ENCODE measurements around the gene CTTNBP2.

The CTTNBP2 gene

DNA sequence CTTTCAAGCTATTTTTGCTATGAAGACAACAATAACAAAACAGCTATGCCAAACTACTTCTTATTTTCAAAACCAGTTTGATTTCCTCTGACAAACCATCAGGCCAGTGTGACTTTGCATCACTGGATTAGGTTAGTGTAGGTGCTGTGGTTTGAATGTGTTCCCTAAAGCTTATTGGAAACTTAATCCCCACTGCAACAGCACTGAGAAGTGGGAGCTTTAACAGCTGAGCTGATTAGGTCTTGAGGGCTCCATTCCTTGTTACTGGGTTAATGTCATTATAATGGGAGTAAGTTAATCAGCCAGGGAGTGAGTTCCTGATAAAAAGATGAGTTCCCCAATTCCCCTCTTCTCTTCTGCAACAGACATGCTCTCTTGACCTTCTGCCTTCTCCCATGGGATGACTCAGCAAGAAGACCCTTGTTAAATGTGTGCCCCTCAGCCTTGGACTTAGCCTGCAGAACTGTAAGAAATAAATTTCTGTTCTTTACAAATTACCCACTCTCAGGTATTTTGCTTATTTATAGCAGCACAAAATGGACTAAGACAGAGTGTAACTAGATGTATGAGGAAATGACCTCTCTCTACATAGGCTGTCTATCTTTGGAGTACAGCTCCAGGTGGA, 186.8 kb downstream of the CTTNBP2 start:
- Histone ChIP-seq H3K9me2 (replicated peaks; ENCODE audit: insufficient read depth, low read length) (no peaks in the 10 kb centered on the region), H3K4me2 (ENCODE audit: low read depth, low read length, poor library complexity, severe bottlenecking) (no peak overlapping the region), H3K27me3 (ENCODE audit: low read length) (no peaks in the 10 kb centered on the region), H3K79me2 (ENCODE audit: insufficient read depth, low read length) (no peaks in the 10 kb centered on the region), H3K4me3 (ENCODE audit: insufficient read depth, low read length, poor library complexity, severe bottlenecking) (no peak overlapping the region), H4K20me1 (ENCODE audit: low read depth, low read length) (no peaks in the 10 kb centered on the region), H3K9ac (ENCODE audit: low read length) (no peak overlapping the region), H3K36me3 (ENCODE audit: low read length) (no peaks in the 10 kb centered on the region), H3K27ac (ENCODE audit: low read depth, low read length) (no peak overlapping the region), H3K9me3 (ENCODE audit: insufficient read depth, low read length) (no peaks in the 10 kb centered on the region), H3F3A (ENCODE audit: insufficient read depth) (no peaks in the 10 kb centered on the region), H2AFZ (ENCODE audit: low read depth, low read length, severe bottlenecking) (no peak overlapping the region)
- TF ChIP-seq, protein P1, sequence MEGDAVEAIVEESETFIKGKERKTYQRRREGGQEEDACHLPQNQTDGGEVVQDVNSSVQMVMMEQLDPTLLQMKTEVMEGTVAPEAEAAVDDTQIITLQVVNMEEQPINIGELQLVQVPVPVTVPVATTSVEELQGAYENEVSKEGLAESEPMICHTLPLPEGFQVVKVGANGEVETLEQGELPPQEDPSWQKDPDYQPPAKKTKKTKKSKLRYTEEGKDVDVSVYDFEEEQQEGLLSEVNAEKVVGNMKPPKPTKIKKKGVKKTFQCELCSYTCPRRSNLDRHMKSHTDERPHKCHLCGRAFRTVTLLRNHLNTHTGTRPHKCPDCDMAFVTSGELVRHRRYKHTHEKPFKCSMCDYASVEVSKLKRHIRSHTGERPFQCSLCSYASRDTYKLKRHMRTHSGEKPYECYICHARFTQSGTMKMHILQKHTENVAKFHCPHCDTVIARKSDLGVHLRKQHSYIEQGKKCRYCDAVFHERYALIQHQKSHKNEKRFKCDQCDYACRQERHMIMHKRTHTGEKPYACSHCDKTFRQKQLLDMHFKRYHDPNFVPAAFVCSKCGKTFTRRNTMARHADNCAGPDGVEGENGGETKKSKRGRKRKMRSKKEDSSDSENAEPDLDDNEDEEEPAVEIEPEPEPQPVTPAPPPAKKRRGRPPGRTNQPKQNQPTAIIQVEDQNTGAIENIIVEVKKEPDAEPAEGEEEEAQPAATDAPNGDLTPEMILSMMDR (IDR thresholded peaks at IDR 0.05; ENCODE audit: insufficient read depth, low read length, poor library complexity, severe bottlenecking) = no peak
- TF ChIP-seq EZH2phosphoT487 (conservative IDR thresholded peaks at IDR 0.05; ENCODE audit: low read length) = no peak

DNA sequence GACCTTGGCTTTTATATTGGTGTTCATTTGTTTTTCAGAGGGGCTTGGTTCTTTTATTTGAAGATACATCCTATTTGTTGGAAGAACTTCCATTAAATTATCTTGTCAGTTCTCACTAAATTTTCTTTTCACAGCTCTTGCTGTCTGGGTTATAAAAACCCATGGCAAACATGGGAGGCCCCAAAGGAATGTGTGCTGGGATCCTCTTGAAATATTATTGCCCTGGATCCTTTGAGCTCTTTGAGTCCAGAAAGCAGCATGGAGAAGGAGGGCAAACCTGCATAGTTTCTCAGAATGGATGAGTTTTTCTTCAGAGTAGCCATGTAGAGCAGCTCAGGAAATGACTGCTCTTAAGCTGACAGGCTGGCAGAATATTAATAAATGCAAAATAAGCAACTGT, 187.4 kb downstream of the CTTNBP2 start:
- H3K79me2 ChIP-seq (ENCODE audit: insufficient read depth, low read length) = no peaks in the 10 kb centered on the region
- H3K27me3 ChIP-seq (ENCODE audit: low read length) = no peaks in the 10 kb centered on the region
- H3K4me2 ChIP-seq (ENCODE audit: low read depth, low read length, poor library complexity, severe bottlenecking) = no peak overlapping the region
- no peaks in the 10 kb centered on the region for H3K36me3 ChIP-seq (ENCODE audit: low read length)
- no peaks in the 10 kb centered on the region for H3F3A ChIP-seq (ENCODE audit: insufficient read depth)
- H3K9me3 ChIP-seq (ENCODE audit: insufficient read depth, low read length) = no peaks in the 10 kb centered on the region
- H2AFZ ChIP-seq (ENCODE audit: low read depth, low read length, severe bottlenecking) = no peak overlapping the region
- no peak overlapping the region for H3K9ac ChIP-seq (ENCODE audit: low read length)
- no peak overlapping the region for H3K4me3 ChIP-seq (ENCODE audit: insufficient read depth, low read length, poor library complexity, severe bottlenecking)
- no peaks in the 10 kb centered on the region for H3K9me2 ChIP-seq (replicated peaks; ENCODE audit: insufficient read depth, low read length)
- H3K27ac ChIP-seq (ENCODE audit: low read depth, low read length) = no peak overlapping the region
- H4K20me1 ChIP-seq (ENCODE audit: low read depth, low read length) = no peaks in the 10 kb centered on the region
- TF ChIP-seq, protein P1 (IDR thresholded peaks at IDR 0.05; ENCODE audit: insufficient read depth, low read length, poor library complexity, severe bottlenecking) = no peak
- no peak for TF ChIP-seq EZH2phosphoT487 (conservative IDR thresholded peaks at IDR 0.05; ENCODE audit: low read length)

DNA sequence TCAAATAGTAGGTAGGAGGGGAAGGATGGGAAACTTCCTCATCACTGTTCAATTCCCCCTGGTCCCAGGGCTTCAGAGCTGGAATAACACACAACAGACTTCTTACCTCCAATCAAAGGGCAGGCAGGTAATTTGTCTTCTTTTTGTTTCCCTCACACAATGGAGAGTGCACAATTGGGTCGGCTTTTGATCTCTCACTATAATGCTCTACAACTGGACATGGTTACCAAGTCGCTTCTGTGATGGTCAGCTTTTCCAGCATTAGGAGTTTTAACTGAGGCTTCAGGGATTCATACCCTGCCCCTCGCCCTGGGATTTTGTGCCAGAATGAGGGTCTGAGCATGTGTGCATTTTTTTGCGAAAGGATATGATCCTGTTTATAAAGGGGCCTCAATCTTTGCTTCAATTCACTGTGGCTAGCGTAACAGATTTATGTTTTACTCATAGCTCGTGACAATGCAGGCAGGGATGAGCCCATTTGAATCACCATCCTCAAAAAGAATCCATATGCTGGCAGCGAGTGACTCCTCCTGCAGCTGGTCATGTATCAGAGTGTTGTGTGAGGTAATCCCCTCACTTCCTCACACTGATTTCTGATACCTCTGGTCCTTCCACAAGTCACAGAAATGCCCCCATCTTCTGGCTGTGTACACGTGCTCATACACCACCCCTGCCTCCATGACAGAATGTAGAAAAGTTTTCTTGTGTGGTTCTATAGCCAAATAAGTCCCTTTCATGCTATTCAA, 189.6 kb downstream of the CTTNBP2 start:
- Histone ChIP-seq H3F3A (ENCODE audit: insufficient read depth) (no peaks in the 10 kb centered on the region), H3K9ac (ENCODE audit: low read length) (no peak overlapping the region), H3K27me3 (ENCODE audit: low read length) (no peaks in the 10 kb centered on the region), H3K36me3 (ENCODE audit: low read length) (no peaks in the 10 kb centered on the region), H3K27ac (ENCODE audit: low read depth, low read length) (no peak overlapping the region), H3K9me2 (replicated peaks; ENCODE audit: insufficient read depth, low read length) (no peaks in the 10 kb centered on the region), H3K4me2 (ENCODE audit: low read depth, low read length, poor library complexity, severe bottlenecking) (no peak overlapping the region), H2AFZ (ENCODE audit: low read depth, low read length, severe bottlenecking) (no peak overlapping the region), H3K4me3 (ENCODE audit: insufficient read depth, low read length, poor library complexity, severe bottlenecking) (no peak overlapping the region), H3K9me3 (ENCODE audit: insufficient read depth, low read length) (no peaks in the 10 kb centered on the region), H4K20me1 (ENCODE audit: low read depth, low read length) (no peaks in the 10 kb centered on the region), H3K79me2 (ENCODE audit: insufficient read depth, low read length) (no peaks in the 10 kb centered on the region)
- TF ChIP-seq, protein P1 (IDR thresholded peaks at IDR 0.05; ENCODE audit: insufficient read depth, low read length, poor library complexity, severe bottlenecking) = no peak
- no peak for TF ChIP-seq EZH2phosphoT487 (conservative IDR thresholded peaks at IDR 0.05; ENCODE audit: low read length)
